ACC112 (cell line): ENCODE data around the gene JPH3.

Source experiments
- H2AFZ ChIP-seq: fragments of 200-600 bp; sonication (generic); one replicate; pipeline ENCODE4 v1.6.0; 2017; ENCODE audit warnings: antibody characterized with exemption, low read length; ENCODE audit not compliant: unreplicated experiment
- H3K27ac ChIP-seq: fragments of 200-600 bp; sonication (generic); 2 replicates; pipeline ENCODE4 v1.5.1; 2014; ENCODE audit warnings: low read depth, mild to moderate bottlenecking, antibody characterized with exemption, low read length, moderate library complexity
- H3K27me3 ChIP-seq: fragments of 200-600 bp; sonication (generic); 2 replicates; pipeline ENCODE4 v1.6.1; 2014; ENCODE audit warnings: mild to moderate bottlenecking, antibody characterized with exemption, low read length, moderate library complexity, mixed read lengths; ENCODE audit not compliant: insufficient read depth
- H3K36me3 ChIP-seq: fragments of 200-600 bp; sonication (generic); 2 replicates; pipeline ENCODE4 v1.6.1; 2016; ENCODE audit warnings: mild to moderate bottlenecking, antibody characterized with exemption, low read length, moderate library complexity, mixed read lengths; ENCODE audit not compliant: insufficient read depth
- H3K4me1 ChIP-seq: fragments of 200-600 bp; sonication (generic); one replicate; pipeline ENCODE4 v1.6.1; 2016; ENCODE audit warnings: low read length, mixed read lengths; ENCODE audit not compliant: insufficient read depth, unreplicated experiment, control insufficient read depth
- H3K4me3 ChIP-seq: fragments of 200-600 bp; sonication (generic); 2 replicates; pipeline ENCODE4 v1.5.1; 2014; ENCODE audit warnings: mild to moderate bottlenecking, low read depth, low read length
- H3K79me2 ChIP-seq: fragments of 200-600 bp; sonication (generic); one replicate; pipeline ENCODE4 v1.6.0; 2016; ENCODE audit warnings: low read length; ENCODE audit not compliant: control insufficient read depth, unreplicated experiment, insufficient read depth

JPH3 gene

DNA sequence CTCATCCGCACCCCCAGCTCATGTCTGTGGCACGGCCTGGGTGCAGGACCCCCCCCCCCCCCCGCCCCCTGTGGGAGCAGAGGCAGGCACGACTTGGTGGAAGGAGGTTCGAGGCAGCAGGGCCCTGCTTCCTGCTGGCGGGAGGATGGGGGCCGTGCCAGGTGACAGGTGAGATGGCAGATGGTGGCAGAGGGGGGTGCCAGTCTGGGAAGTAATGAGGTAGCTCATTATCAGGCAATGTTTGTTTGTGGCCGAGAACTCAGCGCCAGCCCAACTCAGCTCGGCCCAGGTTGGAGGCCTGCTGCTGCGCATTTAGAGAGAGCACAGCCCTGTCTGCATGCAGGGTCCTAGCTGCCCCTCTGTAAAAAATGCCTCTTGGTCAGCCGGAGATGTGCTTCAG, 40.1 kb upstream of the JPH3 start:
- Histone ChIP-seq H3K4me3 (no peak overlapping the region), H3K4me1 (peaks cover under 1% of the 10 kb centered on the region), H2AFZ (no peak overlapping the region), H3K27ac (no peak overlapping the region), H3K79me2 (no peaks in the 10 kb centered on the region), H3K27me3 (no peaks in the 10 kb centered on the region), H3K36me3 (no peaks in the 10 kb centered on the region)

DNA sequence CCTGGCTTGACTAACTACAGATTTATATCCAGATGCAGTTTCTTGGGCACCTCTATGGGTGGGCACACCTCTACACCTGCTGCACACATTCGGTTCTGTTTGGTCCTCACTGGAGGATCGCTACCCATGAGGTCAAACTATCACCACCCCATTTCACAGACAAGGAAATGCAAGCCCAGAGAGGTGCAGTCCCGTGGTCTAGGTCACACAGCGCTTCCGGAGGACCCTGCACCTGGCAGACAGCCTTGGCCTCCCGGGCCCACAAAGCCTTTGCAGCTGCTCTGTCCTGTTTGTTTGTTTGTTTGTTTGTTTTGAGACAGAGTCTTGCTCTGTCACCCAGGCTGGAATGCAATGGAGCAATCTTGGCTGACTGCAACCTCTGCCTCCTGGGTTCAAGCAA, 39.3 kb upstream of the JPH3 start:
- no peaks in the 10 kb centered on the region for H3K27me3 ChIP-seq
- no peaks in the 10 kb centered on the region for H3K4me1 ChIP-seq
- H3K4me3 ChIP-seq = no peak overlapping the region
- H3K27ac ChIP-seq = no peak overlapping the region
- no peaks in the 10 kb centered on the region for H3K36me3 ChIP-seq
- no peaks in the 10 kb centered on the region for H3K79me2 ChIP-seq
- H2AFZ ChIP-seq = no peak overlapping the region

DNA sequence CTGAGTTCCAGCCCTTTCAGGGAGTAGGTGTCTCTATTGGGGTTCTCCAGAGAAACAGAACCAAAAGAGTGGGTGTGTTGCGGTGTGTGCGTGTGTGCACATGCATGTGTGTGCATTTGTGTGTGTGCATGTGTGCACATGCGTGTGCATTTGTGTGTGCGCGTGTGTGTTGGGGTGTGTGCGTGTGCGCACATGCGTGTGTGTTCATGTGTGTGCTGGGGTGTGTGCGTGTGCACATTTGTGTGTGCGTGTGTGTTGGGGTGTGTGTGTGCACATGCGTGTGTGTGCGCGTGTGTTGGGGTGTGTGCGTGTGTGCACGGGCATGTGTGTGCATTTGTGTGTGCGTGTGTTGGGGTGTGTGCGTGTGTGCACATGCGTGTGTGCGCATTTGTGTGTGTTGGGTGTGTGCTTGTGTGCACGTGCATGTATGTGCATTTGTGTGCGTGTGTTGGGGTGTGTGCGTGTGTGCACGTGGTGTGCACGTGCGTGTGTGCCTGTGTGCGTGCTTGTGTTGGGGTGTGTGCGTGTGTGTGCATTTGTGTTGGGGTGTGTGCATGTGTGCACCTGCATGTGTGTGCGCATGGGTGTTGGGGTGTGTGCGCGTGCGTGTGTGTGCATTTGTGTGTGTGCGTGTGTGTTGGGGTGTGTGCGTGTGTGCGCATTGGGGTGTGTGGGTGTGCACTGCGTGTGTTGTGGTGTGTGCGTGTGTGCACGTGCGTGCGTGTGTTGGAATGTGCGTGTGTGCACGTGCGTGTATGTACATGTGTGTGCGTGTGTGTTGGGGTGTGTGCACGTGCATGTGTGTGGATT, 38.4 kb upstream of the JPH3 start:
- Histone ChIP-seq H3K4me3 (no peak overlapping the region), H3K79me2 (no peaks in the 10 kb centered on the region), H3K27me3 (no peaks in the 10 kb centered on the region), H3K27ac (no peak overlapping the region), H3K4me1 (no peaks in the 10 kb centered on the region), H3K36me3 (no peaks in the 10 kb centered on the region), H2AFZ (no peak overlapping the region)

DNA sequence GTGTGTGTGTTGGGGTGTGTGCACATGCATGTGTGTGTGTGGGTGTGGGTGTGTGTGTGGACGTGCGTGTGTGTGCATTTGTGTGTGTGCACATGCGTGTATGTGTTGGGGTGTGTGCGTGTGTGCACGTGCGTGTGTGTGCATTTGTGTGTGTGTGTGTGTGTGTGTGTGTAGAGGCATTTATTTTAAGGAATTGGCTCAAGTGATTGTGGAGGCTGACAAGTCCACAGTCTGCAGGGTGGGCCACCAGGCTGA, 37.9 kb upstream of the JPH3 start:
- H3K27ac ChIP-seq = no peak overlapping the region
- no peaks in the 10 kb centered on the region for H3K27me3 ChIP-seq
- no peak overlapping the region for H2AFZ ChIP-seq
- H3K36me3 ChIP-seq = no peaks in the 10 kb centered on the region
- H3K4me3 ChIP-seq = no peak overlapping the region
- H3K4me1 ChIP-seq = no peaks in the 10 kb centered on the region
- no peaks in the 10 kb centered on the region for H3K79me2 ChIP-seq

DNA sequence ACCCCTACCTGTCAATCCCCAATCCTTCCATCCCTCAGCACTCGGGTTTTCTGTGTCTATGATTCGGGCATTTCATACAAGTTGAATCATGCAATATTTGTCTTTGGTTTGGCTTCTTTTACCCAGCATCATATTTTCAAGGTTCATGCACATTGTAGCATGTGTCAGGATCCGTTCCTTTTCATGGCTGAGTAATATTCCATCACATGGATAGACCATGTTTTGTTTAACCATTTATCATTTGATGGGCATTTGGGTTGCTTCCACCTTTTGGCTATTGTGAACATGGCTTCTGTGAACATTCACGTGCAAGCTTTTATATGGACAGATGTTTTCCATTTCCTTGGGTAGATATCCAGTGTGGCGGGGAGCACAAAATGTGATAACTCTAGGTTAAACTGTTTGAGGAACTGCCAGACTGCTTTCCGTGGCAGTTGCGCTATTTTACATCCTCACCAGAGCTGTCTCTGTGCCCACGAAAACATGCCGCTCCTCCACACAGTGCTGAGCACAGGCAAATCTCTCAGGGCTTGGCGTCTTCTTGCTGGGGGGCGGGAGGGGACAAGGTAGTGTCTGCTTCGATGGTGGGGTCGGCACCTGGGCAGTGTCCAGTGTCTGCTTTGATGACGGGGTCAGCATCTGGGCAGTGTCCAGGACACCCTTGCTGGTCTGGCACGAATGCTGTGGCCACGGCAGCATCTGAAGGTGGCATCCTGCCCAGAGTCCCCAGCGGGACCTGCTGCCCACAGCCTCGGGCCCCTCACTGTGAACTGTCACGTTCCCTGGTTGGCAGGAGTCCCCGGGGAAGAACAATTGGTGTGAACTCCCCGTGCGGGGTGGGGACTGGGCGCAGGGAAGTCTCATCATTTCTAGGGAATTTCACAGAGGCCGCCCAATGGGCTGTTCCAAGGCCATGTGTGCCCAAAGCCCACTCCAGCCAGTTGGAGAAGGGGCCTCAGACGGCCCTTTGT, 32.4 kb upstream of the JPH3 start:
- Histone ChIP-seq H3K27me3 (no peaks in the 10 kb centered on the region), H2AFZ (no peak overlapping the region), H3K79me2 (no peaks in the 10 kb centered on the region), H3K27ac (no peak overlapping the region), H3K4me3 (no peak overlapping the region), H3K4me1 (no peaks in the 10 kb centered on the region), H3K36me3 (no peaks in the 10 kb centered on the region)

DNA sequence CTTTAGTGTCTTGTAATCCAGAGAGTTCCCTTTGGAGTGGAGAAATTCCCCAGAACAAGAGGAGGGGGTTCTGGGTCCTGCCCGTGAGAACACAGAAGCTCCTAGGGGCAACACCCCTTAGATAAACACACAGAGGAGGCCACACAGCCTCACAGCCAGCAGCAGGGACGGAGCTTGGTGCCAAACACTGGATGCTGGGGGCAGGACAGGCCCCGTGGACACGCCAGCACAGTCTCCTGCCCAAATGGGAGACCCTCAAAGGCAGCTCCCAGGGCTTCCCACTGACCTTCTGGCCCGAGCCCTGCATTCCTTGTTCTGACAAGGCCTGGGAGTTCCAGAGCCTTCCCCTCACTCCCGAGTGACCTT, 31.8 kb upstream of the JPH3 start:
- H3K79me2 ChIP-seq = no peaks in the 10 kb centered on the region
- no peaks in the 10 kb centered on the region for H3K36me3 ChIP-seq
- H3K27me3 ChIP-seq = no peaks in the 10 kb centered on the region
- no peaks in the 10 kb centered on the region for H3K4me1 ChIP-seq
- H3K27ac ChIP-seq = no peak overlapping the region
- no peak overlapping the region for H2AFZ ChIP-seq
- no peak overlapping the region for H3K4me3 ChIP-seq

DNA sequence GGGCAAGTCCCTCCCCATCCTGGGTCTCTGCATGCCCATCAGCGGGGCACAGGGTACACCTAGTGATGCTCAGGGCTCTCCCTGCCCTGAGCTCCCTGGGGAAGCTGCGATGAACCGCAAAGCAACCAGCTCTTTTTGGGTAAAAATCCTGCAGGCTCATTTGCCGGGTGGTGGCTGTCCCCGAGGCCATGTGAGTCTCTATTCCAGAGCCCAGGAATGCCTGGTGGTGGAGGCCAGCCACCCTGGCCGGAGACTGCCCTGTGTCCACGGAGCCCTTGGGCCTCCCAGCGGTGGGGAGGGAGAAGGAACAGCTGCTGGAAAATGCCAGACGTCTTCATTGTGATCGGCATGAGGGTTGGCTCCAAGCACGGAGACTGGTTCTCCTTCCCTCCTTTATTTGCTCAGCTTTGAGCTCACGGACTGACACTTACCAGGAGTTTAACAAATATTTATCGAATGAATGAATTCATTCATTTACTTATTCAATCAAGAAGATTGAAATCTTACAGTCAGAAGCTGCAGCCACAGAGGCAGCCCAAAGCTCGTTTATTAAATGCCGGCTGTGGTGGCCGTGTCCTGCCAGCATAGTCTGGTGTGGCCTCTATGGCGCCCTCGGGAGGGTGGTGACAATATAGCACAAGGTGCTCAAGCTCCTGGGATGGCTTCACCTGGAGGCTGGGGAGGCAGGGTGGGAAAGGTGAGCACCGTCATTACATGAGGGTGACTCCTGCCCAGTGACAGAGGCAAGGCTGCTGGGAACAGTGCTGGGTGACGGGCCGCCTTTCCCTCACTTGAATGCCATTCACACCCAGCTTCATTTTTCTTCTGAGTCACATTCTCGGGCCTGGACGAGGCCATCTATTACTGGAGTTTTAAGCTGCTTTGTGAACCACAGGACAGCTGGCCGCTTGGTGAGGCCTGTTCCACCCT, 31.1 kb upstream of the JPH3 start:
- no peaks in the 10 kb centered on the region for H3K27me3 ChIP-seq
- no peaks in the 10 kb centered on the region for H3K79me2 ChIP-seq
- H3K27ac ChIP-seq = no peak overlapping the region
- no peak overlapping the region for H3K4me3 ChIP-seq
- H3K4me1 ChIP-seq = no peaks in the 10 kb centered on the region
- H3K36me3 ChIP-seq = no peaks in the 10 kb centered on the region
- H2AFZ ChIP-seq = no peak overlapping the region

DNA sequence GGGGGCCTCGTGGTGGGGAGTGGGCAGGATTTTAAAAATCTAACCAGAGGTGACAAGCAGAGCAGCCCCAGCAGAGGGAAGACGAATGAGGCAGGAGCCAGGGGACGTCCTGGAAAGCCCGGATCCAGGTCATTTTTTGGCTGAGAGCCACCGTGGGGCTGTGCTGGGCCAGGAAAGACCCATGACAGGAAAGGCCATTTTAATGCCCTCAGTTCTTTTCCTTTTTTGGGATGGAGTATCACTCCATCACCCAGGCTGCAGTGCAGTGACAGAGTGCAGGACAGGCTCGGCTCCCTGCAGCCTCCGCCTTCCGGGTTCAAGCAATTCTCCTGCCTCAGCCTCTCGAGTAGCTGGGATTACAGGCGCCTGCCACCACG, 30.5 kb upstream of the JPH3 start:
- no peak overlapping the region for H2AFZ ChIP-seq
- no peak overlapping the region for H3K27ac ChIP-seq
- H3K79me2 ChIP-seq = no peaks in the 10 kb centered on the region
- no peak overlapping the region for H3K4me3 ChIP-seq
- no peaks in the 10 kb centered on the region for H3K4me1 ChIP-seq
- H3K27me3 ChIP-seq = no peaks in the 10 kb centered on the region
- no peaks in the 10 kb centered on the region for H3K36me3 ChIP-seq

DNA sequence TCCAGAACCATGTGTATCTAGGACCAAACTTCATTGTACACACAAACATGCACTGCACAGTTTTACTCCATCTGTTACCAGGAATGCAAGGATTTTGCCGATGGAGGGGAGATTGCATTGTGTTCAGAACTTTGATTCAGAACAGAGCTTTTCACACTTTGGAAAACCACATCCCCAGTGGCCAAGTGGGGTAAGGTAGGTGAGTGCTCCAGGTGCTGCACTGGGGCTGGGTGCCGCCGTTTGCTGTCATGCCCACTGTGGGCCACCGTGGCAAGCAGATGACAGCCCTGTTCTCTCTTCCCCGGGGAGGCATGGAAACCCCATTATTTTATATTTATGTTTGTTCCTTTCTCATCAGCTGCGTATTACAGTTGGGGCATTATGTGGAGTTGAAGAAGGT, 29.3 kb upstream of the JPH3 start:
- no peak overlapping the region for H3K27ac ChIP-seq
- no peaks in the 10 kb centered on the region for H3K79me2 ChIP-seq
- H2AFZ ChIP-seq = no peak overlapping the region
- H3K36me3 ChIP-seq = no peaks in the 10 kb centered on the region
- H3K4me3 ChIP-seq = no peak overlapping the region
- no peaks in the 10 kb centered on the region for H3K27me3 ChIP-seq
- H3K4me1 ChIP-seq = no peaks in the 10 kb centered on the region

DNA sequence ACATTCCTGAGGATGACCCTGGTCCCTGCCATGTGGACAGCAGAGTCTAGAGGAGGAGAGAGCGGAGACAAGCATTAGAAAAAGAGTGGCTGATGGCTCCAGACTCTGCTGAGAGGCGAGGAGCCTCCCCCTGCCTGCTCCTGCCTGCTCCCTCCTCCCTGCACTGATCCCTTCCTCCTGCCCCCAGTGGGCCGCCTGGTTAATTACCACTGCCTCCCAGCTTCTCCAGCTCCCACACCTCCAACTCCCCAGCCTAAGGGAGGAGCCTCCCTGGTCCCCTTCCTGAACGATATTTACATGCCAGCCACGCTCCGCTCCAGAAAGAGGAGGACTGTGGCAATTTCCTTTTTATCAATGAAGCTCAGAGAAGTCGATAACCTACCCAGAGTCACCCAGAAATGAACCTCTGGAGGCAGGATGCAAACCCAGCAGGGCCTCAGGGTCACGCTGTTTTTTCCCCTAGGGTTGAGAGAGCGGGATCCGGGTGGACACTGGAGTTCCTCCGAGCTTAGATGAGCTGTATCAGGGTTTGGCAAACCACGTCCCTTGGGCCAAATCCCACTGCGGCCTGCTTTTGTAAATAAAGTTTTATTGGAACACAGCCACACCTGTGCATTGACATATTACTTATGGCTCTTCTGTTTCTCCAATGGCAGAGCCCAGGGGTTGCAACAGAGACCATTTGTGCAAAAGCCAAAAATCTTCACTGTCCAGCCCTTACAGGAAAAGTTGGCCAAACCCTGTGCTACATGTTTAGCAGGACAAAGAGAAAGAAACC, 27.1 kb upstream of the JPH3 start:
- no peak overlapping the region for H3K27ac ChIP-seq
- H3K36me3 ChIP-seq = no peaks in the 10 kb centered on the region
- no peak overlapping the region for H2AFZ ChIP-seq
- no peaks in the 10 kb centered on the region for H3K27me3 ChIP-seq
- no peaks in the 10 kb centered on the region for H3K79me2 ChIP-seq
- no peak overlapping the region for H3K4me3 ChIP-seq
- H3K4me1 ChIP-seq = no peaks in the 10 kb centered on the region
